Measurements from ENCODE around the gene FGF6. TPM values are rescaled to one million over a fixed set of nuclear protein-coding genes. Genes with fewer than 3 reads are reported as not detected.

Gene FGF6
- polyA plus RNA-seq, 1 donor (not counting 4 experiments of a cell fraction or from before 2014, with no cell fraction given) = not detected

GRCh38 chr12:4422985-4423384, 22.6 kb downstream of the FGF6 start:
- Histone ChIP-seq H3K9me3 (ENCODE audit: control insufficient read depth, low read depth, low read length) (no peaks in the 10 kb centered on the region), H3K27me3 (ENCODE audit: control insufficient read depth, extremely low read depth, insufficient read depth, low read length) (peaks cover 2% of the 10 kb centered on the region), H3K4me2 (ENCODE audit: control insufficient read depth, extremely low read depth, insufficient read depth, low read depth, low read length) (no peak overlapping the region), H3K9ac (ENCODE audit: control insufficient read depth, extremely low read depth, insufficient read depth, low read length) (no peak overlapping the region), H3K4me3 (ENCODE audit: control insufficient read depth in 2 of 3, extremely low read depth in 1 of 3, insufficient read depth in 2 of 3, low read depth in 1 of 3, low read length in 3 of 3) (no peak overlapping the region), H3K27ac (ENCODE audit: control insufficient read depth, insufficient read depth, low read length) (no peak overlapping the region), H4K20me1 (ENCODE audit: control insufficient read depth, extremely low read depth, insufficient read depth, low read length) (no peaks in the 10 kb centered on the region), H3K4me1 (ENCODE audit: control insufficient read depth, extremely low read depth, insufficient read depth, low read length) (no peaks in the 10 kb centered on the region), H2AFZ (ENCODE audit: control insufficient read depth, low read length) (no peak overlapping the region), H3K79me2 (ENCODE audit: control insufficient read depth, insufficient read depth, low read length) (no peaks in the 10 kb centered on the region), H3K36me3 (ENCODE audit: control insufficient read depth in 2 of 2, extremely low read depth in 1 of 2, insufficient read depth in 2 of 2, low read length in 2 of 2) (no peaks in the 10 kb centered on the region), H3K9me1 (ENCODE audit: control insufficient read depth, extremely low read depth, insufficient read depth, low read length) (no peaks in the 10 kb centered on the region)
- FAIRE-seq (no peak), DNase-seq (ENCODE audit: low read depth, low spot score) (no peak)
- dilution Hi-C loops (cut with MboI; ENCODE audit: extremely low pct_ligation_motif_present, low sequenced_read_pairs) = no loop called here
- no peak for TF ChIP-seq EZH2 (IDR thresholded peaks at IDR 0.05; ENCODE audit: low read length)

- no peak for TF ChIP-seq EZH2 (IDR thresholded peaks at IDR 0.05; ENCODE audit: low read length)
- peak; percentile 52 to 72 (median 68) for TF ChIP-seq CTCF (optimal IDR thresholded peaks at IDR 0.05 in 1 of 3, IDR thresholded peaks at IDR 0.05 in 1 of 3, conservative IDR thresholded peaks at IDR 0.05 in 1 of 3; ENCODE audit: extremely low read depth in 1 of 3, insufficient read depth in 2 of 3, low read length in 3 of 3)
- FAIRE-seq = peak; percentile 70
- no peaks in the 10 kb centered on the region for H3K79me2 ChIP-seq (ENCODE audit: control insufficient read depth, insufficient read depth, low read length)
- dilution Hi-C loops (cut with MboI; ENCODE audit: extremely low pct_ligation_motif_present, low sequenced_read_pairs) = no loop called here
- H3K9ac ChIP-seq (ENCODE audit: control insufficient read depth, extremely low read depth, insufficient read depth, low read length) = no peak overlapping the region
- no peaks in the 10 kb centered on the region for H3K4me1 ChIP-seq (ENCODE audit: control insufficient read depth, extremely low read depth, insufficient read depth, low read length)
- no peak overlapping the region for H3K4me2 ChIP-seq (ENCODE audit: control insufficient read depth, extremely low read depth, insufficient read depth, low read depth, low read length)
- H3K4me3 ChIP-seq (ENCODE audit: control insufficient read depth in 2 of 3, extremely low read depth in 1 of 3, insufficient read depth in 2 of 3, low read depth in 1 of 3, low read length in 3 of 3) = no peak overlapping the region
- no peaks in the 10 kb centered on the region for H3K9me3 ChIP-seq (ENCODE audit: control insufficient read depth, low read depth, low read length)
- H3K9me1 ChIP-seq (ENCODE audit: control insufficient read depth, extremely low read depth, insufficient read depth, low read length) = no peaks in the 10 kb centered on the region
- no peak overlapping the region for H2AFZ ChIP-seq (ENCODE audit: control insufficient read depth, low read length)
- H3K27me3 ChIP-seq (ENCODE audit: control insufficient read depth, extremely low read depth, insufficient read depth, low read length) = peaks cover 14% of the 10 kb centered on the region
- H4K20me1 ChIP-seq (ENCODE audit: control insufficient read depth, extremely low read depth, insufficient read depth, low read length) = no peaks in the 10 kb centered on the region
- H3K36me3 ChIP-seq (ENCODE audit: control insufficient read depth in 2 of 2, extremely low read depth in 1 of 2, insufficient read depth in 2 of 2, low read length in 2 of 2) = no peaks in the 10 kb centered on the region
- no peak overlapping the region for H3K27ac ChIP-seq (ENCODE audit: control insufficient read depth, insufficient read depth, low read length)
- DNase-seq (ENCODE audit: low read depth, low spot score) = peak; percentile 23
Observed at GRCh38 chr12:4421590-4422031, 24.0 kb downstream of the FGF6 start.

DNA sequence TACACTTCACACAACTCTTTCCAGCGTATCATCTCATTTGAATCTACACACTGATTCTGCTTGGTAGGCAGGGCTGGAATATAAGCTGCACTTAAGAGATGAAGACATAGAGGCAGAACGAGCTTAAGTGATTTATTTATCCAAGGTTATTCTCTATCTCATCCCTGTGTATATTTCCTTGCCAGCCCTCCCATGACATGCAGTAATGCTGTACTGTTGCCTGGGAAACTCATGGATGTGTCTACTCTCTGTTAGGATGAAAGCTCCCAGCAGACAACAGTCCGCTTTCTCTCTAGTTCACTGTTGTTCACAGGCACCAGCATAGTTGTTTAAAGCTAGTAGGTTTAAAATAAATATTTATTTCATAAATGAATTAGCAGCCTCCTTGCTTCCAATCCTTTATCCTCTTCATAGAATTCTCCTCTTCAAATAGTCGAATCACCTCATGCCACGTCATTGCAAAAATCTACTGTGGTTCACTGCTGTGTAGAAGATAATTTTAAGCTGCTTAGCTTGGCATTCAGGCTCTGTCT, 25.4 kb downstream of the FGF6 start:
- H3K9me1 ChIP-seq (ENCODE audit: control insufficient read depth, extremely low read depth, insufficient read depth, low read length) = no peaks in the 10 kb centered on the region
- H2AFZ ChIP-seq (ENCODE audit: control insufficient read depth, low read length) = no peak overlapping the region
- H4K20me1 ChIP-seq (ENCODE audit: control insufficient read depth, extremely low read depth, insufficient read depth, low read length) = no peaks in the 10 kb centered on the region
- H3K4me1 ChIP-seq (ENCODE audit: control insufficient read depth, extremely low read depth, insufficient read depth, low read length) = no peaks in the 10 kb centered on the region
- H3K36me3 ChIP-seq (ENCODE audit: control insufficient read depth in 2 of 2, extremely low read depth in 1 of 2, insufficient read depth in 2 of 2, low read length in 2 of 2) = no peaks in the 10 kb centered on the region
- H3K4me3 ChIP-seq (ENCODE audit: control insufficient read depth in 2 of 3, extremely low read depth in 1 of 3, insufficient read depth in 2 of 3, low read depth in 1 of 3, low read length in 3 of 3) = no peak overlapping the region
- H3K79me2 ChIP-seq (ENCODE audit: control insufficient read depth, insufficient read depth, low read length) = no peaks in the 10 kb centered on the region
- dilution Hi-C loops (cut with MboI; ENCODE audit: extremely low pct_ligation_motif_present, low sequenced_read_pairs) = no loop called here
- H3K9ac ChIP-seq (ENCODE audit: control insufficient read depth, extremely low read depth, insufficient read depth, low read length) = no peak overlapping the region
- peaks cover 21% of the 10 kb centered on the region for H3K27me3 ChIP-seq (ENCODE audit: control insufficient read depth, extremely low read depth, insufficient read depth, low read length)
- TF ChIP-seq CTCF (optimal IDR thresholded peaks at IDR 0.05 in 1 of 3, IDR thresholded peaks at IDR 0.05 in 1 of 3, conservative IDR thresholded peaks at IDR 0.05 in 1 of 3; ENCODE audit: extremely low read depth in 1 of 3, insufficient read depth in 2 of 3, low read length in 3 of 3) (no peak), EZH2 (IDR thresholded peaks at IDR 0.05; ENCODE audit: low read length) (no peak)
- no peak for DNase-seq (ENCODE audit: low read depth, low spot score)
- no peak for FAIRE-seq
- no peaks in the 10 kb centered on the region for H3K9me3 ChIP-seq (ENCODE audit: control insufficient read depth, low read depth, low read length)
- no peak overlapping the region for H3K4me2 ChIP-seq (ENCODE audit: control insufficient read depth, extremely low read depth, insufficient read depth, low read depth, low read length)
- no peak overlapping the region for H3K27ac ChIP-seq (ENCODE audit: control insufficient read depth, insufficient read depth, low read length)
